Measurements from ENCODE around the gene TM2D1.

GRCh38 chr1:61749574-61749973, 24.6 kb upstream of the TM2D1 start:
- TF ChIP-seq CTCF (IDR thresholded peaks at IDR 0.05; ENCODE audit: low read depth, low read length) (no peak), EZH2phosphoT487 (IDR thresholded peaks at IDR 0.05; ENCODE audit: low read depth) (no peak)

All from OCI-LY3 (cell line).